ENCODE data around the gene CXorf51A.
"Not testable (repeated sequence)": the region's sequence is repeated elsewhere in the genome, so short reads cannot be mapped to it uniquely, and the experiment has no call there.

Gene CXorf51A

DNA sequence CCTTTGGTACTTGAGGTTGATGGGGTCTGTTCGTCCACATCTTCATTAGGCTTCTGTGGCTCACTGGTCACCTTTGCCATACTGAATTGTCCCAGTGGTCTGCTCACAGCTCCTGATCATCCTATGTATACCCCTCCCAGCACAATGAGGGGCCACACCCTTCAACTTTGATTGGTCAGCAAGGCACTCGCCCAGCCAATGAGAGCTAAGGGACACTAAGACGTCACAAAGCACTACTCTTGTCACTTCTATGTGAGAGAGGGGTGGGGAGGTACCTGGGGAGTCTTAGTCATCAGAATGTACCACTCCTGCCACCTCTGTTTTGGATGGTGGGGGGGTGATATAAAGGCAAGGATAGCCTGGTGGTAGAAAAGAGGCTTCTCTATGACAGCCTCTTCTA is at the start of gene CXorf51A:
TSS of gene CXorf51A (minus strand) at position 101 of the 400 bp plus-strand sequence. CDS start at position 80, 21 bp downstream.
- DNase-seq: not testable (repeated sequence)

DNA sequence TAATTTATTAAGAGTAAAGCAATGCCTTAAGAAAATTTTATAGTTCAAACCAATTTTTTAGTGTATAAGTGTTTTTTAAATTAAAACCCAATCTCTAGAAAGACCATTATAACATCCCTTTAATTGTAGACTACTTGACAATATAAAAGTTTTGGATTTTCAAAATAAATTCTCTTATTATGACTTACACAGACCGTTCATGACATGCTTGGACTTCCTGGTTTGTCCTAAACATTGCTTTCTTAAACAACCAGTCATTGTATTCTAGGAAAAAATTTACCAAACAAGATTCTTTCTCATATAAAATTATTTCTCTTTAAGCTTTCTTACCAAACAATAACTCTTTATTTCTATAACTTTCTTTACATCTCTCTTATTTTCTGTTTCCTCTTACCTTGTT is 49.0 kb upstream of the CXorf51A start:
- DNase-seq: no peak

GRCh38 chrX:146854281-146854680 is 39.7 kb upstream of the CXorf51A start:
- no peak for DNase-seq

- DNase-seq: no peak
These were observed 17.4 kb upstream of the CXorf51A start for GRCh38 chrX:146831994-146832393.

GRCh38 chrX:146809471-146809870 is 5.1 kb downstream of the CXorf51A start, which contains the start of gene CXorf51B:
CXorf51B (plus strand) TSS chrX:146809771; CDS start chrX:146809792, 21 bp downstream.
- DNase-seq: not testable (repeated sequence)

Measured in activated CD4-positive, CD25-positive, alpha-beta regulatory T cell treated with anti-CD3 and anti-CD28 coated beads, Interleukin-2, amount 50 U/mL, for 72 hours (primary cell).